Stomach (tissue), 19 donors: Measurements from ENCODE around the gene FPR1. TPM values are rescaled to one million over a fixed set of nuclear protein-coding genes. Genes with fewer than 3 reads are reported as not detected.
A peak's percentile ranks its signal among the peaks of the same experiment; 100 is the strongest.

Experiments used
- DNase-seq, 2 donors: peaks; one replicate each; pipeline versions ENCODE4 v3.0.0 to v3.0.0-alpha.2; 2013 to 2019
- H3K27ac ChIP-seq, 5 donors: fragments of 200-600 bp in 4 of 5; sonication (generic) in 4 of 5; one replicate each; pipeline ENCODE4 v1.5.1; 2013 to 2019; ENCODE audit warnings: mild to moderate bottlenecking in 1 of 5, moderate library complexity in 1 of 5
- H3K27me3 ChIP-seq, 3 donors: fragments of 200-600 bp; sonication (generic); one replicate each; pipeline ENCODE4 v1.5.1; 2017 to 2019; ENCODE audit warnings: mixed run types in 1 of 3
- H3K36me3 ChIP-seq, 4 donors: fragments of 200-600 bp; sonication (generic); 1 replicate in 3 of 4; 2 replicates in 1 of 4; pipeline ENCODE4 v1.5.1; 2016 to 2019
- H3K4me1 ChIP-seq, 4 donors: fragments of 200-600 bp; sonication (generic); one replicate each; pipeline ENCODE4 v1.5.1; 2016 to 2019
- H3K4me3 ChIP-seq, 4 donors: fragments of 200-600 bp; sonication (generic) in 3 of 4; one replicate each; pipeline ENCODE4 v1.5.1; 2016 to 2019; ENCODE audit warnings: mild to moderate bottlenecking in 1 of 4
- H3K9me3 ChIP-seq, 4 donors: fragments of 200-600 bp; sonication (generic); one replicate each; pipeline ENCODE4 v1.5.1; 2016 to 2019
- EP300 ChIP-seq: sonication (generic); formaldehyde crosslinking; IDR thresholded peaks from one replicate; pipeline ENCODE4 v1.6.1; 2017; ENCODE audit warnings: antibody characterized with exemption
- POLR2A ChIP-seq, 4 donors: fragments of 450-650 bp; IDR thresholded peaks; one replicate each; pipeline ENCODE4 v1.6.1; 2016; ENCODE audit warnings: antibody characterized with exemption in 4 of 4, control low read depth in 2 of 4, mild to moderate bottlenecking in 1 of 4, moderate library complexity in 1 of 4
- POLR2AphosphoS5 ChIP-seq, 3 donors: sonication (generic); formaldehyde crosslinking; IDR thresholded peaks; one replicate each; pipeline ENCODE4 v1.6.1; 2016; ENCODE audit warnings: antibody characterized with exemption in 3 of 3
- whole genome bisulfite sequencing, 5 donors: extraction: QIAGEN DNeasy Blood & Tissue Kit in 3 of 5; methylation state at CpG; one replicate each; pipeline versions ENCODE4 v1.1.5 to v1.1.7; 2013 to 2018; 5-methylcytosine and 5-hydroxymethylcytosine counted together
- intact Hi-C: fragments of 100-400 bp; cut with DNase I; formaldehyde crosslinking; loops from one replicate; pipeline ENCODE4 v1.15.1; 2023; ENCODE audit warnings: low total_unique reads
- long read RNA-seq, 10 donors: transcript quantifications; one replicate each; lab custom pipeline, GENCODE V29; 2026
- polyA plus RNA-seq, 3 donors: library from polyadenylated mRNA; stranded (reverse); fragments of 200-250 nt; gene quantifications; one replicate each; pipeline ENCODE4 v1.2.3, GENCODE V29; 2013
- total RNA-seq, 5 donors: library from RNA; depleted of rRNA; stranded (reverse); fragments of >200 nt; gene quantifications; one replicate each; pipeline versions ENCODE4 v1.1.0 to v1.2.3, GENCODE V29; 2014 to 2016
- TF ChIP-seq, protein P1 (sequence below), 7 experiments: fragments of 450-650 bp in 4 of 7; fragments of 200-600 bp in 3 of 7; sonication (generic) in 3 of 7; IDR thresholded peaks; one replicate each; pipeline ENCODE4 v1.5.1; 2016 to 2019; ENCODE audit warnings: antibody characterized with exemption in 7 of 7, control low read depth in 2 of 7, mild to moderate bottlenecking in 1 of 7
- donor health status: healthy with polysubstance abuse.
- donor health status: Bipolar disorder and iron deficiency.
- donor health status: healthy.

The FPR1 gene
- total RNA-seq (10 to 100 TPM in 1 of 5 donors, 1 to 10 TPM in 3, not detected in 1; 7.0 to 10.5 (median 8.5) TPM), polyA plus RNA-seq (1 to 10 TPM; 1.7 to 7.5 (median 1.8) TPM)
- long read RNA-seq, donor 1, partial matches to known transcripts: 0 of 1 reads
- long read RNA-seq, donor 1, other reads (novel, unspliced or antisense): 0 of 1 reads
- long read RNA-seq, donor 2: 0 reads
- long read RNA-seq, donor 3: 0 reads
- long read RNA-seq, donor 4: 0 reads
- long read RNA-seq, donor 5, partial matches to known transcripts: 0 of 1 reads
- long read RNA-seq, donor 5, other reads (novel, unspliced or antisense): 0 of 1 reads
- long read RNA-seq, donor 6: 0 reads
- long read RNA-seq, donor 7: 0 reads
- long read RNA-seq, donor 8: 0 reads
- long read RNA-seq, donor 9: 0 reads
- long read RNA-seq, donor 10: 0 reads

DNA sequence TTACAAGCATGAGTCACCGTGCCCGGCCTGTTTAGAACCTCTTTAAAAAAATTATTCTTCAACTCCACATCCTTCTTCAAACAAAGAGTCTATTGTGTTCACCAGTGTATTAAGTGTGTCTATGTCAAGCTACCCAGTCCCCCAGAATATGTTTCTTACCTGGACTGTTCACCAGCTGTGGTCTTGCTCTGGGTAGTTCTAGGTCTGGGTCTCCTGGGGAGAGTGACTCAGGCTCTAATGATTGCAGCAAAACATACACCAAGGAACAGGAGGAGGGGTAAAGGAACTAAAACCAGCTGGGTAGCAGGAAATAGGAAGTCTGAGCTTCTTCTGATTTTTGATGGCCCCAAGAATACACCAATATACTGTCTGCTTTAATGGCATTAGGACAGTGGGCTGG is at the start of gene FPR1:
FPR1 (minus strand) TSS at position 224 of the 400 bp plus-strand sequence. CDS start 4,884 bp downstream, outside the sequence.
- 28 to 59% (median 42%) methylated on average over 2 of the region's 2 CpGs for WGBS, 5 donors
- Histone ChIP-seq H3K4me3 (peak within 1 kb of the TSS in 2 of 4 donors; percentile 16 to 34), H3K4me1 (no peaks in the 10 kb centered on the region), H3K27me3 (peaks cover 0 to 10% (median 0%) of the 10 kb centered on the region in 3 donors), H3K27ac (peak within 1 kb of the TSS in 3 of 5 donors; percentile 37 to 80 (median 70)), H3K9me3 (peaks cover 0 to 14% (median 0%) of the 10 kb centered on the region in 4 donors), H3K36me3 (no peaks in the 10 kb centered on the region)
- intact Hi-C loops: no loop called here
- TF ChIP-seq POLR2AphosphoS5 (IDR thresholded peaks at IDR 0.05) (peak in 1 of 3 donors; percentile 51), EP300 (no peak)
- DNase-seq: peak in 1 of 2 donors; percentile 24

GRCh38 chr19:51800473-51801244 is 49.0 kb upstream of the FPR1 start:
- Histone ChIP-seq H3K27ac (peak overlapping the region in 2 of 5 donors; percentile 60 to 68), H3K4me3 (no peak overlapping the region), H3K4me1 (peaks cover 0 to 16% (median 0%) of the 10 kb centered on the region in 4 donors), H3K36me3 (no peaks in the 10 kb centered on the region), H3K27me3 (no peaks in the 10 kb centered on the region), H3K9me3 (peaks cover 0 to 6% (median 0%) of the 10 kb centered on the region in 4 donors)
- WGBS, 5 donors: 63 to 82% (median 70%) methylated on average over 7 of the region's 7 CpGs
- peak in 1 of 2 donors; percentile 48 for DNase-seq
- intact Hi-C loops: no loop called here
- TF ChIP-seq, protein P1, sequence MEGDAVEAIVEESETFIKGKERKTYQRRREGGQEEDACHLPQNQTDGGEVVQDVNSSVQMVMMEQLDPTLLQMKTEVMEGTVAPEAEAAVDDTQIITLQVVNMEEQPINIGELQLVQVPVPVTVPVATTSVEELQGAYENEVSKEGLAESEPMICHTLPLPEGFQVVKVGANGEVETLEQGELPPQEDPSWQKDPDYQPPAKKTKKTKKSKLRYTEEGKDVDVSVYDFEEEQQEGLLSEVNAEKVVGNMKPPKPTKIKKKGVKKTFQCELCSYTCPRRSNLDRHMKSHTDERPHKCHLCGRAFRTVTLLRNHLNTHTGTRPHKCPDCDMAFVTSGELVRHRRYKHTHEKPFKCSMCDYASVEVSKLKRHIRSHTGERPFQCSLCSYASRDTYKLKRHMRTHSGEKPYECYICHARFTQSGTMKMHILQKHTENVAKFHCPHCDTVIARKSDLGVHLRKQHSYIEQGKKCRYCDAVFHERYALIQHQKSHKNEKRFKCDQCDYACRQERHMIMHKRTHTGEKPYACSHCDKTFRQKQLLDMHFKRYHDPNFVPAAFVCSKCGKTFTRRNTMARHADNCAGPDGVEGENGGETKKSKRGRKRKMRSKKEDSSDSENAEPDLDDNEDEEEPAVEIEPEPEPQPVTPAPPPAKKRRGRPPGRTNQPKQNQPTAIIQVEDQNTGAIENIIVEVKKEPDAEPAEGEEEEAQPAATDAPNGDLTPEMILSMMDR (IDR thresholded peaks at IDR 0.05): no peak
- TF ChIP-seq POLR2AphosphoS5 (IDR thresholded peaks at IDR 0.05) (no peak), POLR2A (IDR thresholded peaks at IDR 0.05) (no peak), EP300 (no peak)

DNA sequence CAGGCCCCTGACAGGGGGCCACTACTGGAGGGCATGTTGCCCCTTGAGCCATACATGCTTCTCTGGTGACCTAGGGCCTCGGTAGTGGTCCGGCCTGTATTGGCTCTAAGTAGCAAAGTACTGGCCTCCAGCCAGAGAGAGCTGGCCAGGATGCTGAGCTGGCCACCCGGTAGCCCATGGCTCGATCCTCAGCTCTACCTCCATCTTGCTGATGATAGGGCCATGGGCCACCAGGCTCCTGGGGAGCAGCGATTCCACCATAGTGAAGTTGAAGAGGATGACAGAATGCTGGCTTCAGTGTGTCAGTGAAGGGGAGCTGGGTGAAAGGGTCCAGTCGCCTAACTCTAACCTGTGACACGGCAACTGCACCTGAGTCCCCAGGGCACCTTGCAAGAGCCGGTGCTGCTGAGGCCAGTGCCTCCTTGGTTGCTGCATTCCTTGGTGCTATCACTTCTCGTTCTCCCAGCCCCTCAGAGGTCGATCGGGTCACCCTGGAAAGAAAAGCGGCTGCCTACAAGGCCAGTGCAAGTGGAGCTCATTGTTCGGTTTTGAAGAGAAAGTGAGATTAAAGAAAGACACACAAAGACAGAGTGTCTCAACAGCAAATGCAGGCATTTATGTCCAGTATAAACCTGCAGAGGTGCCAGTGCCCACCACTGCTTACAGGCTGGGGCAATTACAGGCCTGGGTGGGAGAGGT is 48.2 kb upstream of the FPR1 start:
- intact Hi-C loops: no loop called here
- Histone ChIP-seq H3K4me3 (no peak overlapping the region), H3K27me3 (no peaks in the 10 kb centered on the region), H3K9me3 (peaks cover 0 to 6% (median 0%) of the 10 kb centered on the region in 4 donors), H3K27ac (peak overlapping the region in 4 of 5 donors; percentile 43 to 68 (median 64)), H3K4me1 (peaks cover 0 to 16% (median 0%) of the 10 kb centered on the region in 4 donors), H3K36me3 (no peaks in the 10 kb centered on the region)
- TF ChIP-seq POLR2AphosphoS5 (IDR thresholded peaks at IDR 0.05): no peak
- TF ChIP-seq POLR2A (IDR thresholded peaks at IDR 0.05): no peak
- TF ChIP-seq EP300: no peak
- TF ChIP-seq, protein P1 (IDR thresholded peaks at IDR 0.05): no peak
- 79 to 87% (median 84%) methylated on average over 11 to 13 of the region's 13 CpGs for WGBS, 5 donors
- no peak for DNase-seq

DNA sequence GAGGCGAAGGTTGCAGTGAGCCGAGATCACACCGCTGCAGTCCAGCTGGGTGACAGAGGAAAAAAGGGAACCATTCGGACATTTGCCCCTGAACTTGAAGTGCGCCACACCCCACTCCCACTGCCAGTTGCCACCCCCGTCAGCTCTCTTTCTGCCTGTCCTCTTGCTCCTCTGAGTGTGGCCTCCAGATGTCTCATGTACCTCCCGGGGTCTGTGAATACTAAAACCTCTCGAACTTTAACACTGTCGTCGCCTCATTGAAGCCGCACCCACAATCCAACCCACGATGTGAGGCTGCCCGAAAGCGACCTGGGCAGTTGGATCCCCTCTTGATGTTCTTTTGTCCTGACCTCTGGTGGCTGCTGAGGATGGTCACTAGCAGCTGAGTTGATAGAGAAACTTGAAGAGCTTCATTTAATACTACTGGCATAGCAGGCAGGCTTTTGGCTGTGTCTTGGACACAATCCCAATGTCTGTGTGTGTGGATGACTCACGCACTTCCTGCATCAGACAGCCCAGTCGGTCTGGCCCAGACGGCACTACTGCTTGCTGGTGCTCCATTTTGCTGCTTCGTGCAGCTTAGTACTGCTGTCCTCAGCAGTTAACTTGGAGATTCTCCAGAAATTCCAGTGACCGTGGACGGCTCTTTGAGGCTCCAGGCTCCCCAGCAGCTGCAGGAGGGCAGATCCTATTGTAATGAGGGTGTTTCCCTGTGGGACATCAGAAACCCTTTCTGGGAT is 47.5 kb upstream of the FPR1 start:
- peak; percentile 39 to 86 for DNase-seq
- Histone ChIP-seq H3K27me3 (no peaks in the 10 kb centered on the region), H3K9me3 (peaks cover 0 to 6% (median 0%) of the 10 kb centered on the region in 4 donors), H3K36me3 (no peaks in the 10 kb centered on the region), H3K4me3 (no peak overlapping the region), H3K27ac (peak overlapping the region in 4 of 5 donors; percentile 43 to 68 (median 64)), H3K4me1 (peaks cover 0 to 16% (median 0%) of the 10 kb centered on the region in 4 donors)
- intact Hi-C loops: no loop called here
- TF ChIP-seq POLR2A (IDR thresholded peaks at IDR 0.05): no peak
- TF ChIP-seq, protein P1 (IDR thresholded peaks at IDR 0.05): no peak
- TF ChIP-seq POLR2AphosphoS5 (IDR thresholded peaks at IDR 0.05): peak in 1 of 3 donors; percentile 45
- TF ChIP-seq EP300: no peak
- WGBS, 5 donors: 62 to 76% (median 65%) methylated on average over 19 to 20 of the region's 20 CpGs
